Osteoblast (primary cell): ENCODE results near the gene DTNB. TPM values are rescaled to one million over a fixed set of nuclear protein-coding genes. Genes with fewer than 3 reads are reported as not detected.

Experiments used
- DNase-seq: peaks from one replicate; pipeline ENCODE4 v3.0.0; 2011; ENCODE audit warnings: low spot score, mixed read lengths; ENCODE audit not compliant: insufficient read length; ENCODE audit errors: missing footprints
- H2AFZ ChIP-seq: 2 replicates; pipeline ENCODE4 v1.6.0; 2011; ENCODE audit warnings: mild to moderate bottlenecking, low read length
- H3K27ac ChIP-seq: 2 replicates; pipeline ENCODE4 v1.5.1; 2011; ENCODE audit warnings: mild to moderate bottlenecking, low read depth, low read length, moderate library complexity
- H3K27me3 ChIP-seq: 2 replicates; pipeline ENCODE4 v1.6.0; 2012; ENCODE audit warnings: mild to moderate bottlenecking, control low read depth, inconsistent platforms, low read length, moderate library complexity; ENCODE audit not compliant: insufficient read depth
- H3K36me3 ChIP-seq: 2 replicates; pipeline ENCODE4 v1.5.1; 2011; ENCODE audit warnings: mild to moderate bottlenecking, low read length, control low read depth, moderate library complexity; ENCODE audit not compliant: insufficient read depth
- H3K4me1 ChIP-seq: 2 replicates; pipeline ENCODE4 v1.5.1; 2011; ENCODE audit warnings: mild to moderate bottlenecking, low read length, control low read depth, moderate library complexity; ENCODE audit not compliant: insufficient read depth
- H3K4me2 ChIP-seq: 2 replicates; pipeline ENCODE4 v1.6.0; 2011; ENCODE audit warnings: mild to moderate bottlenecking, low read length; ENCODE audit not compliant: insufficient read depth
- H3K4me3 ChIP-seq: fragments of 200-600 bp; sonication (generic); 3 replicates; pipeline ENCODE4 v1.5.1; 2012; ENCODE audit warnings: mild to moderate bottlenecking, low read length, inconsistent platforms; ENCODE audit not compliant: insufficient read depth
- H3K79me2 ChIP-seq: 2 replicates; pipeline ENCODE4 v1.6.0; 2012; ENCODE audit warnings: mild to moderate bottlenecking, low read length, control low read depth, inconsistent platforms; ENCODE audit not compliant: insufficient read depth
- H3K9me3 ChIP-seq: 2 replicates; pipeline ENCODE4 v1.5.1; 2011; ENCODE audit warnings: low read depth, low read length, control low read depth
- H4K20me1 ChIP-seq: 2 replicates; pipeline ENCODE4 v1.6.0; 2012; ENCODE audit warnings: mild to moderate bottlenecking, low read length, control low read depth; ENCODE audit not compliant: insufficient read depth
- total RNA-seq: library from RNA; depleted of rRNA; stranded (reverse); fragments of >200 nt; gene quantifications from 2 replicates; pipeline ENCODE4 v1.2.3, GENCODE V29; 2012
- TF ChIP-seq, protein P1 (sequence below): IDR thresholded peaks from 2 replicates; pipeline ENCODE4 v1.5.1; 2011; ENCODE audit warnings: mild to moderate bottlenecking, low read depth, low read length, moderate library complexity; ENCODE audit errors: extremely low read depth

Gene DTNB
- total RNA-seq, 1 donor = 9.8 TPM

DNA sequence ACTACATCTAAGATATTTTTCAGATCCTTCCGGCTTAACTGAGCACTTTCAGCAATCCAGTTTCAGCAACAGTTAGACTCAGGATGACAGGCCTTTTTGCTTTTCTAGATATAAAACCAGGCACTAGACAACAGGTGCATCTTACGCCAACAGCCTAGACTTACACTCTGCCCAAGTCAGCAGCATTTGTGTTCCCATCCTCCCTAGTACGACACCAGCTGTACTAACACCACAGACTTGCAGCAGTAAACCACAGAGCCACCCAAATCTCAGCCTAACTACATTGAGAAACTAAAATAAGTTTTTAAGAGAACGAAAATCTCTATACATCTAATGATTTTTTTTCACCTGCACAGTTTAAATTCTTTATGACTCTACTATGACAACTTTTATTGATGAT, 241.8 kb downstream of the DTNB start:
- H3K79me2 ChIP-seq = no peaks in the 10 kb centered on the region
- H2AFZ ChIP-seq = no peak overlapping the region
- no peaks in the 10 kb centered on the region for H3K9me3 ChIP-seq
- no peaks in the 10 kb centered on the region for H4K20me1 ChIP-seq
- H3K4me1 ChIP-seq = no peaks in the 10 kb centered on the region
- no peak overlapping the region for H3K4me2 ChIP-seq
- no peak overlapping the region for H3K4me3 ChIP-seq
- no peaks in the 10 kb centered on the region for H3K27me3 ChIP-seq
- H3K27ac ChIP-seq = no peak overlapping the region
- DNase-seq = no peak
- no peaks in the 10 kb centered on the region for H3K36me3 ChIP-seq
- TF ChIP-seq, protein P1, sequence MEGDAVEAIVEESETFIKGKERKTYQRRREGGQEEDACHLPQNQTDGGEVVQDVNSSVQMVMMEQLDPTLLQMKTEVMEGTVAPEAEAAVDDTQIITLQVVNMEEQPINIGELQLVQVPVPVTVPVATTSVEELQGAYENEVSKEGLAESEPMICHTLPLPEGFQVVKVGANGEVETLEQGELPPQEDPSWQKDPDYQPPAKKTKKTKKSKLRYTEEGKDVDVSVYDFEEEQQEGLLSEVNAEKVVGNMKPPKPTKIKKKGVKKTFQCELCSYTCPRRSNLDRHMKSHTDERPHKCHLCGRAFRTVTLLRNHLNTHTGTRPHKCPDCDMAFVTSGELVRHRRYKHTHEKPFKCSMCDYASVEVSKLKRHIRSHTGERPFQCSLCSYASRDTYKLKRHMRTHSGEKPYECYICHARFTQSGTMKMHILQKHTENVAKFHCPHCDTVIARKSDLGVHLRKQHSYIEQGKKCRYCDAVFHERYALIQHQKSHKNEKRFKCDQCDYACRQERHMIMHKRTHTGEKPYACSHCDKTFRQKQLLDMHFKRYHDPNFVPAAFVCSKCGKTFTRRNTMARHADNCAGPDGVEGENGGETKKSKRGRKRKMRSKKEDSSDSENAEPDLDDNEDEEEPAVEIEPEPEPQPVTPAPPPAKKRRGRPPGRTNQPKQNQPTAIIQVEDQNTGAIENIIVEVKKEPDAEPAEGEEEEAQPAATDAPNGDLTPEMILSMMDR = no peak

DNA sequence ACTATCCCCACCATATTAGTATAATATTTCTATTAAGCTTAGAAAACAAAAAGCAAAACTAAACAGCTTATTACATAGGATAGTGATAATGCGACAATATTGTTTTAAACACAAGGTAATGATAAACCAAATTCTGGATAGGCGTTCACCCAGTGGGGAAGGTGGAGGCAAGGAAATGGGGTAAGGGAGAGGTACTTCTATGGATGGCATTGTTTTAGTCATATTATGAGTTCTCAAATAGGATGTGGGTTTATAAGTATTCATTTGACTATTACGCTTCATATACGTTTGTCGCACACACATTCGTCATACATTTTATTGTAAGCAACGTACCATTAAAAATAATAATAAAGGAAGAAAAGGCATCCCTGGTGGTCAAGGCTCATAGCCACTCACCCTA, 242.8 kb downstream of the DTNB start:
- Histone ChIP-seq H3K27ac (no peak overlapping the region), H2AFZ (no peak overlapping the region), H3K4me1 (no peaks in the 10 kb centered on the region), H4K20me1 (no peaks in the 10 kb centered on the region), H3K4me2 (no peak overlapping the region), H3K36me3 (no peaks in the 10 kb centered on the region), H3K27me3 (no peaks in the 10 kb centered on the region), H3K9me3 (no peaks in the 10 kb centered on the region), H3K79me2 (no peaks in the 10 kb centered on the region), H3K4me3 (no peak overlapping the region)
- TF ChIP-seq, protein P1 = no peak
- DNase-seq = no peak

DNA sequence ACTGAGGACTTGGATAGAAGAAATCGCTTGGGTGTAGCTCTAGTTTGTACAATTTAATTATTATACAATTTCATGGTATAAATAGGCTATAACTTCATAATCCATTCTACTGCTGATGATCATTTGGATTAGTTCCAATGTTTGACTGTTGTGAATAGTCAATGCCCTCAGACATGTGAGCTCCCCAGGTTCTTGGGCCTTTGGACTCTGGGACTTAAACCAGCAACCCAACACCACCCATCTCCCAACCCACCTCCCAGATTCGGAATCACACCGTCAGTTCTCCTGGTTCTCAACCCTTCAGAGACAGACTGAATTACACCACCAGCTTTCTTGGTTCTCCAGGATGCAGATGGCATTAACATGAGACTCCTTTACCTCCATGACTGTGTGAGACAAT, 247.1 kb downstream of the DTNB start:
- Histone ChIP-seq H3K27ac (no peak overlapping the region), H3K4me2 (no peak overlapping the region), H3K79me2 (no peaks in the 10 kb centered on the region), H3K36me3 (no peaks in the 10 kb centered on the region), H3K27me3 (no peaks in the 10 kb centered on the region), H3K4me3 (no peak overlapping the region), H3K9me3 (no peaks in the 10 kb centered on the region), H2AFZ (no peak overlapping the region), H3K4me1 (no peaks in the 10 kb centered on the region), H4K20me1 (no peaks in the 10 kb centered on the region)
- no peak for DNase-seq
- TF ChIP-seq, protein P1 = no peak

- DNase-seq = no peak
- H3K27ac ChIP-seq = no peak overlapping the region
- H3K36me3 ChIP-seq = no peaks in the 10 kb centered on the region
- H2AFZ ChIP-seq = no peak overlapping the region
- TF ChIP-seq, protein P1 = no peak
- no peaks in the 10 kb centered on the region for H3K9me3 ChIP-seq
- H3K4me3 ChIP-seq = no peak overlapping the region
- no peaks in the 10 kb centered on the region for H3K79me2 ChIP-seq
- no peak overlapping the region for H3K4me2 ChIP-seq
- no peaks in the 10 kb centered on the region for H4K20me1 ChIP-seq
- H3K27me3 ChIP-seq = no peaks in the 10 kb centered on the region
- no peaks in the 10 kb centered on the region for H3K4me1 ChIP-seq
Measured at GRCh38 chr2:25424426-25425028, 248.8 kb downstream of the DTNB start.
